B cell (primary cell): ENCODE results near the gene CMIP. TPM values are rescaled to one million over a fixed set of nuclear protein-coding genes. Genes with fewer than 3 reads are reported as not detected.

Experiments used
- ATAC-seq: fragments of 200-7000 bp; cut with Tn5 transposase; one replicate; pipeline ENCODE4 v1.10.0; 2021; ENCODE audit warnings: low read depth, mild to moderate bottlenecking, moderate number of reproducible peaks, moderate library complexity
- CTCF ChIA-PET: fragments of 350-600 bp; sonication (Branson Sonifier 250); formaldehyde crosslinking; loops from one replicate; lab custom pipeline; 2021; ENCODE audit warnings: antibody characterized with exemption, inconsistent platforms; lab: Charles Lee
- POLR2A ChIA-PET: fragments of 350-600 bp; sonication (Branson Sonifier 250); formaldehyde crosslinking; loops from one replicate; lab custom pipeline; 2021; ENCODE audit warnings: antibody characterized with exemption; lab: Charles Lee
- DNase-seq: peaks from one replicate; pipeline ENCODE4 v3.0.0; 2013
- H2AFZ ChIP-seq: 2 replicates; pipeline ENCODE4 v1.6.1; 2012; ENCODE audit warnings: mild to moderate bottlenecking, low read depth, low read length; ENCODE audit not compliant: insufficient read depth, poor library complexity, severe bottlenecking
- H3K27ac ChIP-seq, 2 donors: 1 replicate in 1 of 2; 2 replicates in 1 of 2; pipeline ENCODE4 v1.5.1; 2012 to 2013; ENCODE audit warnings: low read length in 2 of 2, mild to moderate bottlenecking in 2 of 2, moderate library complexity in 1 of 2
- H3K27me3 ChIP-seq, 4 experiments: fragments of 200-600 bp in 1 of 4; sonication (generic) in 1 of 4; replicated peaks in 1 of 4; 1 replicate in 2 of 4; 2 replicates in 2 of 4; pipeline versions ENCODE4 v1.6.1 to v1.7.0; 2013 to 2016; ENCODE audit warnings: low read length in 3 of 4, mild to moderate bottlenecking in 2 of 4, mixed read lengths in 1 of 4, moderate library complexity in 1 of 4; ENCODE audit not compliant: insufficient read depth in 4 of 4, control insufficient read depth in 3 of 4; ENCODE audit errors: control extremely low read depth in 1 of 4
- H3K36me3 ChIP-seq, 2 experiments: replicated peaks in 1 of 2; 1 replicate in 1 of 2; 2 replicates in 1 of 2; pipeline versions ENCODE4 v1.6.1 to v1.7.1; 2013; ENCODE audit warnings: low read length in 1 of 2; ENCODE audit not compliant: insufficient read depth in 2 of 2, control insufficient read depth in 1 of 2; ENCODE audit errors: control extremely low read depth in 1 of 2, extremely low read depth in 1 of 2
- H3K4me1 ChIP-seq, 2 donors: fragments of 200-600 bp in 1 of 2; sonication (generic) in 1 of 2; 1 replicate in 1 of 2; 2 replicates in 1 of 2; pipeline versions ENCODE4 v1.5.1 to v1.6.1; 2013 to 2017; ENCODE audit warnings: low read length in 2 of 2; ENCODE audit not compliant: control insufficient read depth in 2 of 2, insufficient read depth in 2 of 2
- H3K4me2 ChIP-seq: replicated peaks from 2 replicates; pipeline ENCODE3; 2012; ENCODE audit warnings: mild to moderate bottlenecking, low read depth, low read length; ENCODE audit not compliant: poor library complexity, severe bottlenecking
- H3K4me3 ChIP-seq, 5 experiments: fragments of 200-600 bp in 1 of 5; sonication (generic) in 1 of 5; 1 replicate in 3 of 5; 2 replicates in 2 of 5; pipeline versions ENCODE4 v1.5.1 to v1.7.0; 2011 to 2016; ENCODE audit warnings: low read length in 4 of 5, mild to moderate bottlenecking in 4 of 5, low read depth in 2 of 5, control low read depth in 1 of 5, moderate library complexity in 1 of 5; ENCODE audit not compliant: insufficient read depth in 1 of 5; ENCODE audit errors: control extremely low read depth in 1 of 5, extremely low read depth in 1 of 5
- H3K79me2 ChIP-seq: fragments of 200-600 bp; sonication (generic); one replicate; pipeline ENCODE4 v1.6.0; 2016; ENCODE audit warnings: low read length; ENCODE audit not compliant: control insufficient read depth, insufficient read depth
- H3K9ac ChIP-seq: fragments of 200-600 bp; sonication (generic); 2 replicates; pipeline ENCODE4 v1.6.1; 2017; ENCODE audit warnings: mild to moderate bottlenecking, low read length, moderate library complexity
- H3K9me3 ChIP-seq, 3 donors: one replicate each; pipeline versions ENCODE4 v1.6.1 to v1.7.1; 2013; ENCODE audit warnings: low read length in 2 of 3; ENCODE audit not compliant: control insufficient read depth in 2 of 3, insufficient read depth in 1 of 3; ENCODE audit errors: control extremely low read depth in 1 of 3
- H4K20me1 ChIP-seq: 2 replicates; pipeline ENCODE4 v1.6.0; 2012; ENCODE audit warnings: mild to moderate bottlenecking, low read length; ENCODE audit not compliant: insufficient read depth, control insufficient read depth, poor library complexity, severe bottlenecking
- H3K27ac Mint-ChIP-seq: one replicate; pipeline ENCODE4 v1.8.0; 2021; ENCODE audit warnings: mixed read lengths
- H3K27me3 Mint-ChIP-seq: one replicate; pipeline ENCODE4 v1.8.0; 2021; ENCODE audit warnings: mixed read lengths
- H3K4me1 Mint-ChIP-seq: one replicate; pipeline ENCODE4 v1.8.0; 2021; ENCODE audit warnings: mixed read lengths
- H3K4me3 Mint-ChIP-seq: one replicate; pipeline ENCODE4 v1.8.0; 2021; ENCODE audit warnings: mixed read lengths
- H3K9me3 Mint-ChIP-seq: one replicate; pipeline ENCODE4 v1.8.0; 2022; ENCODE audit warnings: mixed read lengths; ENCODE audit not compliant: insufficient read depth
- CTCF ChIP-seq: fragments of 200-600 bp; IDR thresholded peaks from one replicate; pipeline ENCODE4 v1.8.0; 2022; ENCODE audit warnings: antibody characterized with exemption, mild to moderate bottlenecking
- EZH2 ChIP-seq: IDR thresholded peaks from 2 replicates; pipeline ENCODE4 v1.6.1; 2012; ENCODE audit warnings: borderline replicate concordance, low read depth, mild to moderate bottlenecking, moderate library complexity, low read length; ENCODE audit not compliant: insufficient read depth, poor library complexity, severe bottlenecking
- WGBS: methylation state at CpG from one replicate; pipeline ENCODE4 v1.1.5; 2013; ENCODE audit warnings: missing lambda C conversion rate; ENCODE audit not compliant: insufficient coverage; 5-methylcytosine and 5-hydroxymethylcytosine counted together
- intact Hi-C: fragments of 100-400 bp; cut with micrococcal nuclease; formaldehyde crosslinking; loops from one replicate; pipeline ENCODE4 v1.10.0; 2022
- polyA plus RNA-seq: library from polyadenylated mRNA; depleted of rRNA; stranded (reverse); fragments of >200 nt; gene quantifications from 2 replicates; pipeline ENCODE4 v1.2.3, GENCODE V29; 2012
- total RNA-seq, 2 donors: library from RNA; stranded (reverse); fragments of 120-200 nt in 1 of 2; gene quantifications; 1 replicate in 1 of 2; 2 replicates in 1 of 2; pipeline versions ENCODE4 v1.2.3 to v1.2.4, GENCODE V29; 2013 to 2022

CMIP gene
- total and polyA plus RNA-seq, 2 donors (not counting 1 experiment from before 2014, with no cell fraction given), result 27.1 to 155 TPM

GRCh38 chr16:81602256-81602776 lies 157.7 kb downstream of the CMIP start:
- Mint-ChIP-seq H3K4me1 (peaks cover 21% of the 10 kb centered on the region), H3K9me3 (no peaks in the 10 kb centered on the region), H3K4me3 (no peak overlapping the region), H3K27ac (no peak overlapping the region), H3K27me3 (no peaks in the 10 kb centered on the region)
- H3K4me1 ChIP-seq, result no peaks in the 10 kb centered on the region
- no peak overlapping the region for H3K4me2 ChIP-seq
- POLR2A ChIA-PET, result interaction anchor here (0.5 kb wide), 1 partner anchor 217 kb away, joined by 5 read pairs; no protein-coding TSS in a partner anchor
- no peaks in the 10 kb centered on the region for H3K27me3 ChIP-seq
- no peak overlapping the region for H3K27ac ChIP-seq
- DNase-seq (no peak), ATAC-seq (no peak)
- intact Hi-C loops, result no loop called here
- H3K9ac ChIP-seq, result no peak overlapping the region
- no peak for TF ChIP-seq EZH2
- no peak for TF ChIP-seq CTCF
- H3K4me3 ChIP-seq, result no peak overlapping the region
- peaks cover 0 to 8% of the 10 kb centered on the region in 2 experiments for H3K36me3 ChIP-seq
- no peak overlapping the region for H2AFZ ChIP-seq
- 100% methylated on average over 5 of the region's 13 CpGs for WGBS
- CTCF ChIA-PET, result interaction anchor here (0.8 to 1.5 kb wide), 2 partner anchors 11 to 198 kb away, joined by 3 to 4 read pairs; no protein-coding TSS in a partner anchor
- no peaks in the 10 kb centered on the region for H3K9me3 ChIP-seq
- peaks cover 84% of the 10 kb centered on the region for H3K79me2 ChIP-seq
- H4K20me1 ChIP-seq, result peaks cover 96% of the 10 kb centered on the region

- H3K4me2 ChIP-seq, result no peak overlapping the region
- no peak overlapping the region for H3K27ac Mint-ChIP-seq
- CTCF ChIA-PET, result interaction anchor here (0.8 kb wide), 1 partner anchor 198 kb away, joined by 3 read pairs; no protein-coding TSS in a partner anchor
These were observed 158.2 kb downstream of the CMIP start for GRCh38 chr16:81602792-81603191.

More at GRCh38 chr16:81602792-81603191, 158.2 kb downstream of the CMIP start:
- Mint-ChIP-seq H3K27me3 (no peaks in the 10 kb centered on the region), H3K4me1 (peaks cover 25% of the 10 kb centered on the region), H3K4me3 (no peak overlapping the region), H3K9me3 (no peaks in the 10 kb centered on the region)
- Histone ChIP-seq H3K4me1 (peaks cover 0 to under 1% of the 10 kb centered on the region in 2 donors), H3K27me3 (no peaks in the 10 kb centered on the region), H3K79me2 (peaks cover 84% of the 10 kb centered on the region), H3K4me3 (no peak overlapping the region), H2AFZ (no peak overlapping the region), H3K36me3 (peaks cover 0 to 12% of the 10 kb centered on the region in 2 experiments), H3K9me3 (no peaks in the 10 kb centered on the region), H3K27ac (no peak overlapping the region), H3K9ac (no peak overlapping the region), H4K20me1 (peaks cover 96% of the 10 kb centered on the region)
- intact Hi-C loops, result no loop called here
- WGBS, result 97% methylated on average over 10 of the region's 11 CpGs
- DNase-seq (no peak), ATAC-seq (no peak)
- POLR2A ChIA-PET, result no interaction called here
- TF ChIP-seq CTCF, result no peak
- TF ChIP-seq EZH2, result no peak
